Fibroblast of lung (primary cell): ENCODE results near the gene SIK3. TPM values are rescaled to one million over a fixed set of nuclear protein-coding genes. Genes with fewer than 3 reads are reported as not detected.
"Not testable (repeated sequence)": the region's sequence is repeated elsewhere in the genome, so short reads cannot be mapped to it uniquely, and the experiment has no call there.

Experiments used
- DNase-seq, 2 donors: peaks; one replicate each; pipeline versions ENCODE4 v3.0.0 to v3.0.0-alpha.2; 2010; ENCODE audit warnings: low read depth in 2 of 2
- H2AFZ ChIP-seq: 2 replicates; pipeline ENCODE4 v1.5.1; 2012; ENCODE audit warnings: low read length, control low read depth, inconsistent platforms
- H3K27ac ChIP-seq: 2 replicates; pipeline ENCODE4 v1.5.1; 2011; ENCODE audit warnings: low read length, control low read depth; ENCODE audit not compliant: insufficient read depth
- H3K27me3 ChIP-seq: 2 replicates; pipeline ENCODE4 v1.5.1; 2011; ENCODE audit warnings: mild to moderate bottlenecking, low read length; ENCODE audit not compliant: control insufficient read depth, insufficient read depth
- H3K36me3 ChIP-seq: 2 replicates; pipeline ENCODE4 v1.5.1; 2011; ENCODE audit warnings: low read length; ENCODE audit not compliant: control insufficient read depth, insufficient read depth
- H3K4me1 ChIP-seq: 2 replicates; pipeline ENCODE4 v1.5.1; 2011; ENCODE audit warnings: low read length; ENCODE audit not compliant: control insufficient read depth, insufficient read depth; ENCODE audit errors: extremely low read depth
- H3K4me2 ChIP-seq: 2 replicates; pipeline ENCODE4 v1.5.1; 2011; ENCODE audit warnings: low read length, control low read depth; ENCODE audit not compliant: insufficient read depth; ENCODE audit errors: extremely low read depth
- H3K4me3 ChIP-seq, 4 experiments: fragments of 200-600 bp in 1 of 4; sonication (generic) in 1 of 4; replicated peaks in 1 of 4; 2 replicates each; pipeline ENCODE4 v1.5.1; 2011 to 2016; ENCODE audit warnings: low read length in 4 of 4, low read depth in 3 of 4, mild to moderate bottlenecking in 3 of 4, control low read depth in 2 of 4, inconsistent platforms in 1 of 4, mixed read lengths in 1 of 4; ENCODE audit not compliant: insufficient read depth in 1 of 4; ENCODE audit errors: control extremely low read depth in 1 of 4
- H3K79me2 ChIP-seq: 2 replicates; pipeline ENCODE4 v1.5.1; 2012; ENCODE audit warnings: mild to moderate bottlenecking, low read length, inconsistent platforms; ENCODE audit not compliant: control insufficient read depth, insufficient read depth
- H3K9ac ChIP-seq: 2 replicates; pipeline ENCODE4 v1.5.1; 2011; ENCODE audit warnings: mild to moderate bottlenecking, low read length, control low read depth; ENCODE audit not compliant: insufficient read depth
- H3K9me3 ChIP-seq: 2 replicates; pipeline ENCODE4 v1.5.1; 2012; ENCODE audit warnings: low read depth, low read length; ENCODE audit not compliant: control insufficient read depth, insufficient read depth
- H4K20me1 ChIP-seq: 2 replicates; pipeline ENCODE4 v1.5.1; 2011; ENCODE audit warnings: low read length; ENCODE audit not compliant: control insufficient read depth, insufficient read depth; ENCODE audit errors: extremely low read depth
- EZH2 ChIP-seq: IDR thresholded peaks from 2 replicates; pipeline ENCODE4 v1.5.1; 2012; ENCODE audit warnings: low read length, control low read depth, mild to moderate bottlenecking; ENCODE audit errors: missing control alignments
- polyA plus RNA-seq, 2 donors: library from polyadenylated mRNA; depleted of rRNA in 1 of 2; stranded (reverse) in 1 of 2; unstranded in 1 of 2; fragments of >200 nt; gene quantifications; 2 replicates each; pipeline ENCODE4 v1.2.1, GENCODE V29; 2011 to 2012; ENCODE audit warnings: missing spikeins in 1 of 2
- total RNA-seq: library from RNA; depleted of rRNA; stranded (reverse); fragments of >200 nt; gene quantifications from 2 replicates; pipeline ENCODE4 v1.2.1, GENCODE V29; 2014
- TF ChIP-seq, protein P1 (sequence below), 2 donors: IDR thresholded peaks in 1 of 2; conservative IDR thresholded peaks in 1 of 2; 1 replicate in 1 of 2; 2 replicates in 1 of 2; pipeline ENCODE4 v1.5.1; 2011 to 2012; ENCODE audit warnings: low read length in 2 of 2, control low read depth in 1 of 2, inconsistent platforms in 1 of 2, low read depth in 1 of 2, mild to moderate bottlenecking in 1 of 2

Gene SIK3
- total and polyA plus RNA-seq, 2 donors (not counting 1 experiment from before 2014, with no cell fraction given): 7.1 to 22.8 TPM

DNA sequence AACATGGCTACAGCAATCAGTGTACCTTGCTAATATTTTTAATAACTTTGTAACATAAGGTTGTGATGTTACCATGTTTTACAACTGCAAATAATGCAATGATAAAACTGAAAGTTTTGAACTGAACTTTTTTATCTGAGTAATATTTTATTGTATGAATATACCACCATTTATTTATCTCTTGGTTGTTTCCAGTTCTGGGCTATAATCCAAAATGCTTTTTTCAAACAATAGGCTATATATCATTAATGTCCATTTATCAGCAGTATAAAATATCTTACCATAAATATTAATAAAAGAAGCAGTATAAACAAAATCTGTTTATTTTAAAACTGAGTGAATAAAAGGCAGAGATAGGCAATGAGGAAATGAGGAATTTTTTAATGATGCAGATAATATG, 63.3 kb downstream of the SIK3 start:
- Histone ChIP-seq H2AFZ (no peak overlapping the region), H3K36me3 (no peaks in the 10 kb centered on the region), H3K4me2 (no peak overlapping the region), H3K79me2 (peaks cover 3% of the 10 kb centered on the region), H3K9ac (no peak overlapping the region), H3K27ac (no peak overlapping the region), H3K9me3 (no peaks in the 10 kb centered on the region), H3K4me1 (peaks cover 2% of the 10 kb centered on the region), H3K4me3 (no peak overlapping the region), H3K27me3 (no peaks in the 10 kb centered on the region), H4K20me1 (no peaks in the 10 kb centered on the region)
- no peak for DNase-seq
- TF ChIP-seq, protein P1, sequence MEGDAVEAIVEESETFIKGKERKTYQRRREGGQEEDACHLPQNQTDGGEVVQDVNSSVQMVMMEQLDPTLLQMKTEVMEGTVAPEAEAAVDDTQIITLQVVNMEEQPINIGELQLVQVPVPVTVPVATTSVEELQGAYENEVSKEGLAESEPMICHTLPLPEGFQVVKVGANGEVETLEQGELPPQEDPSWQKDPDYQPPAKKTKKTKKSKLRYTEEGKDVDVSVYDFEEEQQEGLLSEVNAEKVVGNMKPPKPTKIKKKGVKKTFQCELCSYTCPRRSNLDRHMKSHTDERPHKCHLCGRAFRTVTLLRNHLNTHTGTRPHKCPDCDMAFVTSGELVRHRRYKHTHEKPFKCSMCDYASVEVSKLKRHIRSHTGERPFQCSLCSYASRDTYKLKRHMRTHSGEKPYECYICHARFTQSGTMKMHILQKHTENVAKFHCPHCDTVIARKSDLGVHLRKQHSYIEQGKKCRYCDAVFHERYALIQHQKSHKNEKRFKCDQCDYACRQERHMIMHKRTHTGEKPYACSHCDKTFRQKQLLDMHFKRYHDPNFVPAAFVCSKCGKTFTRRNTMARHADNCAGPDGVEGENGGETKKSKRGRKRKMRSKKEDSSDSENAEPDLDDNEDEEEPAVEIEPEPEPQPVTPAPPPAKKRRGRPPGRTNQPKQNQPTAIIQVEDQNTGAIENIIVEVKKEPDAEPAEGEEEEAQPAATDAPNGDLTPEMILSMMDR (conservative IDR thresholded peaks at IDR 0.05 in 1 of 2, IDR thresholded peaks at IDR 0.05 in 1 of 2; ENCODE audit: low read depth in 1 of 2, low read length in 2 of 2): no peak
- no peak for TF ChIP-seq EZH2

DNA sequence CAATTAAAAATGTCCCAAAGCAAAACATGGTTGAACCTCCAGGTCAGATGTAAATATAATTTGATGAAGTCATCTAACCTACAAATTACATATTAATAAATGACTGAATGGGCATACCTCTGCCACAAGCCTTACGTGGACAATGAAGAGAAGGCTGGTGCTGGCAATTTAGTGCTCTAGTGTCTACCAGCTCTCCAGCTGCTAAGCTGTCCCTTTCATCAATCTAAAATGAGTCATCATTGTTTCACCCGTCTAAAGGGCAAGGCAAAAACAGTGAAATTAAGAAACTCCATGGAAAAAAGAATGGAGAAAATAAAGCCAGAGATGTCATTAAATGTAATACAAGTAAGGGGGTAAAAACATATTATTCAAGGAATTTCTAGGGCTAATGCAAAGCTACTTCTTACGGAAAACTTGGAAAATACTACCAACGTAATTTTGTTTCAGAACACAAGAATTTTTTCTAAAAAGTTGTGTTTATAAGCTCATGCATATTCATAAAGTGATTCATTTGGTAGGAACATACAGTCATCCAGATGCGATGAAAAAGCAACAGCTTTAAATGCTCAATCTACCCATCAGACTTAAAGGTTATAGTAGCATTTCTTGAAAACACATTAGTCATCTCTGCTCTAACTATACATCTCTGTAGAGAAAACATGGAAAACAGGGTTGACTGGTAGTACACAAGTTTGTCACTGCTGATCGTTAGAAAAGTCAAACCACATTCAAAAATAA, 71.5 kb downstream of the SIK3 start:
- Histone ChIP-seq H3K36me3 (no peaks in the 10 kb centered on the region), H2AFZ (no peak overlapping the region), H4K20me1 (no peaks in the 10 kb centered on the region), H3K4me1 (peaks cover 11% of the 10 kb centered on the region), H3K9ac (no peak overlapping the region), H3K27ac (peak overlapping the region; percentile 15), H3K4me3 (peak overlapping the region in 1 of 4 experiments; percentile 1), H3K9me3 (no peaks in the 10 kb centered on the region), H3K27me3 (no peaks in the 10 kb centered on the region), H3K79me2 (peaks cover 7% of the 10 kb centered on the region), H3K4me2 (peak overlapping the region; percentile 21)
- DNase-seq: peak; percentile 90 to 92
- TF ChIP-seq, protein P1 (conservative IDR thresholded peaks at IDR 0.05 in 1 of 2, IDR thresholded peaks at IDR 0.05 in 1 of 2; ENCODE audit: low read depth in 1 of 2, low read length in 2 of 2): no peak

DNA sequence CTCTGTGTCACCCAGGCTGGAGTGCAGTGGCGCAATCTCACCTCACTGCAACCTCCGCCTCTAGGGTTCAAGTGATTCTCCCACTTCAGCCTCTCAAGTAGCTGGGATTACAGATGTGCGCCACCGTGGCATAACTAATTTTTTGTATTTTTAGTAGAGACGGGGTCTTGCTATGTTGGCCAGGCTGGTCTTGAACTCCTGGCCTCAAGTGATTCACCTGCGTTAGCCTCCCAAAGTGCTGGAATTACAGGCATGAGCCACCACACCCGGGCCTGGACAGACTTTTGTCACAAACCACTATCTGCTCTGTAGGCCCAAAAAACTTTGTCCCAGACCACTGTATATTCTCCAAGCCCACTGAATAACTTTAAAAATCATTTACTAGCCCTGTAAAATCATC, 74.5 kb downstream of the SIK3 start:
- H3K4me1 ChIP-seq: peaks cover 11% of the 10 kb centered on the region
- H3K9me3 ChIP-seq, H3K4me2 ChIP-seq, H3K36me3 ChIP-seq, H3K27me3 ChIP-seq, H4K20me1 ChIP-seq, H3K4me3 ChIP-seq, H3K9ac ChIP-seq, H3K27ac ChIP-seq, DNase-seq, H2AFZ ChIP-seq: not testable (repeated sequence)
- peaks cover 13% of the 10 kb centered on the region for H3K79me2 ChIP-seq
